ENCODE data around the gene EMC1. TPM values are rescaled to one million over a fixed set of nuclear protein-coding genes. Genes with fewer than 3 reads are reported as not detected.
"Not testable (repeated sequence)": the region's sequence is repeated elsewhere in the genome, so short reads cannot be mapped to it uniquely, and the experiment has no call there.

Gene EMC1
- 60.9 and 68.5 TPM in 2 replicates for total RNA-seq (2014; rRNA removed; shearing (Covaris generic))

DNA sequence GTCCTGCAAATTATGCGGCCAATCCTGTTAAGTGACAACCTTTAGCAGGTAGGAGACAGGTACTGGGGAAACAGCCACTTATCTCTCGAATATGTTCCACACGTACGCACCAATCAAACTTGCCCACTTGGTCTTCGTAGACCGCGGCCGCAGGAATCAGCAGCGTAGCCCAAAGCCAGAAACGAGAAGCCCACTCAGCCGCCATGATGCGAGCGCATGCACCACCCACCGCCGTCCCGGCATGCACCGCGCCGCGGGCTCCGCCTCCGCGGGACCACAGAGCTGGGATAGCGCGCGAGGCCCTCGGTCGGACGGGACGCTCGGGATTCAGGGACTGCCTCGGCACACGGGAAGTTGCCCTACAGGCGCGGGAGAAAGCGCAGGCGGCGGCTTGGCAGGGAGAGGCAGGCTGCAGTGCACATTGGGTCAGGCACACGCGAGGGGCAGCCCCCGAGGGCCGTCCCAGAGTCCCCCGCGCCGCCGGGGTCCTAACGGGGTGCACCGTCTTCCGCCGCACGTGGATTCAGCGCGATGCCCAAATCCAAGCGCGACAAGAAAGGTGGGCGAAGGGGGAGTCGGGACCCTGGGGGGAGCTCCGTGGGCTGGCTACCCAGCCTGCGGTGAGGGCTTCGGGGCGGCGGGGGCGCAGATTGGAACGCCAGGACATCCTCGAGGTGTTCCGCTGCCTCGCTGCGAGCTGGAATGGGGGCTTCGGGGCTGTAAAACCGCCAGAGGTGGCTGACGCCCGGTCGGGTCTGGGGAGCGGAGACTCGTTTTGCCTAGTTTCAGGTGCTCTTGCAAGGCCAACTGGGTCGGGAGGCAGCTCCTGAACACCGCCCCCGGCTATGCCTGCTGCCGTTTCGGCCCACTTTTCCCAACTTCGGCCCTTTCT is at the start of gene EMC1, which contains the start of gene MRTO4:
TSS of gene EMC1 (minus strand) at position 220 of the 892 bp plus-strand sequence. CDS start at position 205, 15 bp downstream.
TSS of gene MRTO4 (plus strand) at position 501 of the 892 bp plus-strand sequence. CDS start at position 532, 31 bp downstream.
- peak; percentile 91 to 92 for DNase-seq
- no peaks in the 10 kb centered on the region for H3K9me3 ChIP-seq (replicated peaks)
- H3K4me3 ChIP-seq: peak within 1 kb of the TSS; percentile 86
- H3K27me3 ChIP-seq: no peaks in the 10 kb centered on the region
- peaks cover 25% of the 10 kb centered on the region for H3K36me3 ChIP-seq
- H3K27ac ChIP-seq: peak within 1 kb of the TSS; percentile 99
- peaks cover 10% of the 10 kb centered on the region for H3K4me1 ChIP-seq

DNA sequence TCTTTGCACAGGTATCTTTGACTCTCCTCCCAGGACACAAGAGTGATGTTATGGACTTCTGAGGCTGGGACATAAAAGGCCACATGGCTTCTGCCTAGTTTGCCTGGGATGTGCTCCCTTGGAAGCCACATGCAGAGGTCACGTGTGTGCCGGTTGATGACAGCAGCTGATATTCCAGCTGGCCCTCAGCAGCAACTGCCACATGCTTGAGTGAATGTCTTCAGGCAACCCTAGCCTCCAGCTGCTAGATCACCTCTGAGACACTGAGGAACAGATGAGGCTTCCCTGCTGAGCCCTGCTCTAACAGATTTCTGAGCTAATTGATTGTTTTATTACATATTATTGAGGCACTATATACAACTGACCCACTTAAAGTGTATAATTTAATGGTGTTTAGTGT is 48.9 kb upstream of the EMC1 start:
- no peaks in the 10 kb centered on the region; the same call in 1 of the 2 replicates for H3K9me3 ChIP-seq (replicated peaks)
- DNase-seq: peak in 1 of 2 experiments; percentile 30
- no peaks in the 10 kb centered on the region for H3K27me3 ChIP-seq
- H3K4me1 ChIP-seq: no peaks in the 10 kb centered on the region
- no peak overlapping the region for H3K4me3 ChIP-seq
- no peak overlapping the region for H3K27ac ChIP-seq
- peaks cover 26% of the 10 kb centered on the region for H3K36me3 ChIP-seq

GRCh38 chr1:19294638-19295037 is 43.3 kb upstream of the EMC1 start:
- Histone ChIP-seq H3K27ac (no peak overlapping the region), H3K36me3 (no peaks in the 10 kb centered on the region), H3K9me3 (replicated peaks) (peaks cover 11% of the 10 kb centered on the region; the same call in 1 of the 2 replicates), H3K4me3 (no peak overlapping the region), H3K27me3 (no peaks in the 10 kb centered on the region), H3K4me1 (no peaks in the 10 kb centered on the region)
- no peak for DNase-seq

GRCh38 chr1:19289244-19289643 is 37.9 kb upstream of the EMC1 start:
- no peak for DNase-seq
- H3K4me3 ChIP-seq: no peak overlapping the region
- no peaks in the 10 kb centered on the region for H3K27me3 ChIP-seq
- no peak overlapping the region for H3K27ac ChIP-seq
- no peaks in the 10 kb centered on the region for H3K36me3 ChIP-seq
- H3K4me1 ChIP-seq: no peaks in the 10 kb centered on the region
- peaks cover 1% of the 10 kb centered on the region; the same call in 1 of the 2 replicates for H3K9me3 ChIP-seq (replicated peaks)

DNA sequence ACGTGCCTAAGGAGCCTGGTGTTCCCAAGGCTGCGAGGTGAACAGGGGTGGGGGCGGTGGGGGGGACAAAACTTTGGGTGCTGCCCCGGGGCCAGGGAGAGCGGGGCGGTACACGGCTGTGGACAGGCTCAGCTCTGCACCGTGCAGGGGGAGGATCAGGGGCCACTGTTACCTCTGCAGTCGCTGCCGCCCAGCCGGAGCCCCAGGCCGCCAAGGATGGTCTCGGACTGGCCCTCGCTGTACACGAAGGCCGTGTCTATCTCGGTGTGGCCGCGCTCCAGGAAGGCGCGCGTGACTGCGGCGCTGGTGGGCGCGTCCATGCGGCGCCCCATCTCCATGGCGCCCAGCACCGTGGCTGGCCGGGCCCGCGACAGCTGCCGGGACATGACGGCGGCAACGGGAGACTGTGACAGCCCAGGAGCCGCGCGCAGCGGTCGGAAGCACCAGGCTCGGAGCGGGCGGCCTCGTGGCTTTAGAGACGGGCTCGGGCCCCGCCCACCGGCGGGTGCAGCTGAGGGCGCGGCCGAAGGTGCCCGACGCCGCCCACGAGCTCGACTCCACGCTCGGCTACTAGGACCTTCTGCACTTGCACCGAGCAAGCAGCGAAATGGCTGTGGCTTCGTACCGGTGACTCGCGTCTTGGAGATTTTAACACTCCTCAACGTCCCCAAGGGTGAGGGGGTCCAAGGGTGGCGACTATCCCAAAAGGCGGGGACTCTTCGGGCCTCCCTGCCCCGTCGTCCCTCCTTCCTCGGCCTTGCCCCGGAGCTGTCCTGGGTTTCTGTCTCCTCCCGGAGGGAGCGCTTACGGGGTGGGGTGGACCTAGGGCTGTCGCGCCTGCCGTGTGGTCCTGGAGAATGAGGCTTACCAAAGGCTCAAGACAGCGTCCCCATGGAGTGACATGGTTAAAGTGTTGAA is 37.3 kb upstream of the EMC1 start, which contains the start of gene AKR7A3:
TSS of gene AKR7A3 (minus strand) at position 447 of the 918 bp plus-strand sequence. CDS start at position 386, 61 bp downstream.
- H3K36me3 ChIP-seq; H3K27me3 ChIP-seq; H3K4me1 ChIP-seq; H3K27ac ChIP-seq; H3K4me3 ChIP-seq; H3K9me3 ChIP-seq (replicated peaks); DNase-seq: not testable (repeated sequence)

DNA sequence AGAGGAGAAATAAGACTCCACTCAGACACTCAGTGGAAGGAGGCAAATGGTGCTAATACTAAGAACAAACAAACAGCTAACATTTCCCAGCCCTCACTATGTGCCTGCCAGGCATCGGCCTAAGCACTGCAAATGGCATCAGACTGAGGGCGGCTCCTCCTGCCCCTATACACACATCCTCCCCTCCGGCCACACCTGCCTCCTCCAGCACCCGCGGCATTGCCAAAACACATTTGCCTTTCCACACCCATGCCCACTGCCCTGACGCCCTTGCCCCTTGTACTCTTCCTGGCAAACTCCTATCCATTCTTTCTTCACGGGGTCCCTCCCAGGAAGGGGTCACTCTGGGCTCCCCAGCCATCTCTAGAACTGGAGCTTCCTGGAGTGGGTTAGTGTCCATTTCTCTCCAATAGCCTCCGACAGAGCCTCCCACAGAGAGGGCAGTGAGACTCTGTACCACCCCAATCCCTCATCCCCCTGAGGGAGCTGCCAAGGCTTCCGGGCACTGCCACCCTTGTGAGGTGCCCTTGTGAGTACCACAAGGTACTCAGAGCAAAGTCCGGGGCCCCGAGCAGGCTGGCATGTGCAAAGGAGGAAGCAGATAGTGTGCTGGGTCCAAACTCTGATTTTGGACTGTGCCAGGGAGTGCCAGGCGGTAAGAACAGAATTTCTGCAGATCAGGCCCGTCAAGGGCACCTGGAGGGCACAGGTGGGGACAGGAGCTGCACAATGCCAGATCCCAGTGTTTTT is 36.3 kb upstream of the EMC1 start:
- H3K36me3 ChIP-seq: no peaks in the 10 kb centered on the region
- H3K4me1 ChIP-seq: no peaks in the 10 kb centered on the region
- H3K27ac ChIP-seq: no peak overlapping the region
- H3K4me3 ChIP-seq: no peak overlapping the region
- DNase-seq: no peak
- no peaks in the 10 kb centered on the region for H3K27me3 ChIP-seq
- H3K9me3 ChIP-seq (replicated peaks): no peaks in the 10 kb centered on the region

DNA sequence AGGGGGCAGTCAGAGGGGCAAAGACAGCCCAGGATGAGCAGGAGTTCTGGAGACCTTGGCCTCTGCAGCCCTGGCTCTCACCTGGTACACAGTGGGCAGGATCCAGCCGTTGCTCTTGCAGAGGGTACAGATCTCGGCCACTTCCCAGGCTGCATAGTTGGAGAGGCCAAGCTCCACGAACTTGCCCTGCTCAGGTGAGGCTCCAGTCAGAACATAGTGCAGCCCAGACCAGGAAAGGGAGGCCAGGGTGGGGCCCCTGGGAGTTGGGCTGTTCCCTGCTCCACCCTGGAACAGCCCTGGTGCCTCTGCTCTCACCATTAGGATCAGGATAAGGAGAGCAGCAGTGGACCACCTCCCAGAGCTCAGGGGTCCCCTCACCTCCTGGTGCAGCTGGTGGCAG is 34.5 kb upstream of the EMC1 start:
- H3K4me1 ChIP-seq; H3K9me3 ChIP-seq (replicated peaks); H3K27me3 ChIP-seq; DNase-seq; H3K36me3 ChIP-seq; H3K27ac ChIP-seq; H3K4me3 ChIP-seq: not testable (repeated sequence)

- H3K9me3 ChIP-seq (replicated peaks); DNase-seq; H3K36me3 ChIP-seq; H3K4me1 ChIP-seq; H3K27me3 ChIP-seq; H3K27ac ChIP-seq; H3K4me3 ChIP-seq: not testable (repeated sequence)
Observed at GRCh38 chr1:19285366-19285765, 34.0 kb upstream of the EMC1 start.

DNA sequence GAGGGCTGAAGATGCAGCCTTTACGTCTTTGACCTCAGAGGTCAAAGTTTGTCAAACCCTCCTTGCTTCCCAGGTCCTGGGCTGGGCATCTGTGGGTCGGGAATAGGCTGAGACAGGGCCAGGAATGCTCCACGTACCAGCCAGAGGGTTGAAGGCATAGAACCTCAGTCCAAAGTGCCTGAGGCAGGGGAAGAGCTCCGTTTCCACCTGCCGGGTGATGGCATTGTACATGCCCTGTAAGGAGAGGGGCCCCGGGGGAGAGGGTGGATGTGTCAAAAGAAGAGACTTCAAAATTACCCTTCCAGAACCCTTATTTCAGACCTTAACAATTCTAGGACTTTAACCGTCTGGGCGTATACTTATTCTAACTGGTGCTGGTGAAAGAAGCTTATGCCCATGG is 33.6 kb upstream of the EMC1 start:
- no peak for DNase-seq
- no peak overlapping the region for H3K27ac ChIP-seq
- no peaks in the 10 kb centered on the region for H3K9me3 ChIP-seq (replicated peaks)
- H3K4me3 ChIP-seq: no peak overlapping the region
- no peaks in the 10 kb centered on the region for H3K27me3 ChIP-seq
- no peaks in the 10 kb centered on the region for H3K4me1 ChIP-seq
- no peaks in the 10 kb centered on the region for H3K36me3 ChIP-seq

DNA sequence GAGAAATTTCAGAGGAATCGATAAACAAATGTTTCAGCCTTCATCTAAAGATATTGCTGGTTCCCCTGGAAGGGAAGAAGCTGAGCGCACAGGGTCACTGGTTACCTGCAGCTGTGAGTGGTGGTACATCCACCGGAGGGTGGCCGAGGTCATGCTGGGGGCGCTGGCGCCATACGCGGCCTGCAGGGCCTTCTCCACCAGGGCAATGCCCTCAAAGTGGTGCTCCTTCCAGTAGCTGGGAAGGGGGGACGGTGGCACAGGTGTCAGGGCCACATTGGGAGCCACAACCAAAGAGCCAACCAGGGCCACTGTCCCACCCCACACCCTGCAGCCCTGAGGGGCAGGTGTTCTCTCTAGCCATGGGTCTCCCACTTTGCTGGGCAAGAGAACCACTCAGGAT is 32.6 kb upstream of the EMC1 start:
- no peak overlapping the region for H3K27ac ChIP-seq
- no peak for DNase-seq

GRCh38 chr1:19274636-19275035 is 23.3 kb upstream of the EMC1 start:
- H3K27ac ChIP-seq: no peak overlapping the region

More for the DNA sequence above, 32.6 kb upstream of the EMC1 start:
- H3K4me1 ChIP-seq: no peaks in the 10 kb centered on the region
- no peaks in the 10 kb centered on the region for H3K36me3 ChIP-seq
- H3K27me3 ChIP-seq: no peaks in the 10 kb centered on the region
- H3K4me3 ChIP-seq: no peak overlapping the region
- H3K9me3 ChIP-seq (replicated peaks): no peaks in the 10 kb centered on the region

GRCh38 chr1:19273844-19274531 is 22.7 kb upstream of the EMC1 start:
- DNase-seq; H3K4me1 ChIP-seq; H3K9me3 ChIP-seq (replicated peaks); H3K27me3 ChIP-seq; H3K4me3 ChIP-seq; H3K27ac ChIP-seq; H3K36me3 ChIP-seq: not testable (repeated sequence)

More at GRCh38 chr1:19274636-19275035, 23.3 kb upstream of the EMC1 start:
- Histone ChIP-seq H3K27me3 (no peaks in the 10 kb centered on the region), H3K36me3 (no peaks in the 10 kb centered on the region), H3K9me3 (replicated peaks) (0 out of 2 replicates have a peak, but pooled peaks cover 3% of the 10 kb centered on the region), H3K4me1 (no peaks in the 10 kb centered on the region), H3K4me3 (no peak overlapping the region)
- no peak for DNase-seq

DNA sequence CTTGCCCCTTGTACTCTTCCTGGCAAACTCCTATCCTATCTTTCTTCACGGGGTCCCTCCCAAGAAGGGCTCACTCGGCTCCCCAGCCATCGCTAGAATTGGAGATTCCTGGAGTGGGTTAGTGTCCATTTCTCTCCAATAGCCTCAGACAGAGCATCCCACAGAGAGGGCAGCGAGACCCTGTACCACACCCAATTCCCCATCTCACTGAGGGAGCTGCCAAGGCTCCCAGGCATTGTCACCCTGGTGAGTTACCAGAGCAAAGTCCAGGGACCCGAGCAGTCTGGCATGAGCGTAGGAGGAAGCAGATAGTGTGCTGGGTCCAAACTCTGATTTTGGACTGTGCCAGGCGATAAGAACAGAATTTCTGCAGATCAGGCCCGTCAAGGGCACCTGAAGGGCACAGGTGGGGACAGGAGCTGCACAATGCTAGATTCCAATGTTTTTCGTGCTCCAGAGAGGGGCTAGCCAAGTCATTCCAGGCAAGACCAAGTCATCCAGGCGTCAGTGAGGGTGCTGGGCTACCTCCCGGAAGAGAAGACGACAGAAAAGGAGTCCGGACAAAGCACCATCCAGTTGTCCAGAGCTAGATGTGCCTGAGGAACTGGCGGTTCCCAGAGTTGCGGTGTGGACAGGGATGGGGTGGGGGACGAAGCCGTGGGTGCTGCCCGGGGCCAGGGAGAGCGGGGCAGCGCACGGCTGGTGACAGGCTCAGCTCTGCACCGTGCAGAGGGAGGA is 22.0 kb upstream of the EMC1 start:
- Histone ChIP-seq H3K27ac (no peak overlapping the region), H3K4me1 (no peaks in the 10 kb centered on the region), H3K9me3 (replicated peaks) (0 out of 2 replicates have a peak, but pooled peaks cover 3% of the 10 kb centered on the region), H3K27me3 (no peaks in the 10 kb centered on the region), H3K36me3 (no peaks in the 10 kb centered on the region), H3K4me3 (no peak overlapping the region)
- no peak for DNase-seq

Data from SJCRH30 (cell line).